Embryonic facial prominence (tissue), 1 donor: Measurements from ENCODE around the gene PHYKPL.

Source experiments
- DNase-seq: peaks from one replicate; pipeline ENCODE4 v3.0.0-alpha.2; 2016; ENCODE audit errors: extremely low spot score

The PHYKPL gene

DNA sequence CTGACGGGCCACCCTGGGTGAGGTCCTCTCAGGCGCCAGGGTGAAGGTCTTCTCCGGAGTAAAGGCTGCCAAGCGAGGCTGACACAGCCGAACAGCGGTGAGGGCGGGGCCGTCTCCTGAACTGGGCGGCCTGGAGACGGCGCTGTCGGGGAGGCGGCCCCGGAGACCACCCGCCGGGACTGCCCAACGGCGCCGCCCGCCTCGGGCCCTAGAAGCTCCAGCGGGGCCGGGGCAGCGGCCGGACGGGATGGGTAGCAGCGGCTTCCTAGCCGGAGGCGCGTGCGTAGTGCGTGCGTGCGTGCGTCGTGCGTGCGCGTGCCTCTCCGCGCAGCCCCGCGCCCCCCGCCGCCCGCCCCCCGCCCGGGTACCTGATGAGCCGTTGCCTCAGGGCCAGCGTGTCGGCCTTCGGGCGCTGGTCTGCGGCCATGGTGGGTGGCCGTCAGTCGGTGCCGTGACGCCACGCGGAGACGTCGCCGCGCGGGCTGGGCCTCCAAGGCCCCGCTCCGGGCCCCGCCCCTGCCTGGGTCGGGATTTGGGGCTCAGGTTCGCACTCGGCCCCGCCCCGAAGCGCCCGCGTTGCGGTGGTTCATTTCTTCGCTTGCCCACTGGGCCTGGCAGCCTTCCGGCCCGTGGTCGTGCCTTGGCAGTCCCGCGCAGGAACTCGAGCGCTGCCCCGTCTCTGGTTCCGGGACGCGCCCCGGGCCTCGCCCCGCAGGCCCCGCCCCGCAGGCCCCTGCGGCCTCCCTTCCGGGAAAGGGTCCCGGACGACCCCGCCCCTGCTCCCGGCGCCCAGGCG, at the start of gene PHYKPL:
Gene PHYKPL (minus strand): TSS at position 679 of the 796 bp plus-strand sequence. CDS start 252 bp downstream, at position 427.
- no peak for DNase-seq

DNA sequence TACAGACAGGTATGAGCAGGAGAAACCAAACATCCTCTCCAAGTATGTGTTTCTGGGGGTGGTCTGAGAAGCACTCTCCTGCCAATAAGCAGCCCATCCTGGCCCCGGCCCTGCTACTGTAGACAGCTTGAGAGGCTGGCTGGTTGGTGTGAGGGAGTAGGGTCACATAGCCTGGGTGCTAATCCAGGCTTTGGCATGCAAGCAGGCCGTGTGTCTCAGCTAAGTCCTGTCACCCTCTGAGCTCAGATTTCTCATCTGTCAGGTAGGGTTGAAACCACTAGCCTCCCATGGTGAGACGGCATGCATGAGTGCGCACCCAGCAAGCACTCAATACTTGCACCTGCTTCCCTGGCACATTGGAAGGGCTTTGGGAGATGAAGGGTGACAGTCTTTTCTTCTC, 49.8 kb upstream of the PHYKPL start:
- no peak for DNase-seq

DNA sequence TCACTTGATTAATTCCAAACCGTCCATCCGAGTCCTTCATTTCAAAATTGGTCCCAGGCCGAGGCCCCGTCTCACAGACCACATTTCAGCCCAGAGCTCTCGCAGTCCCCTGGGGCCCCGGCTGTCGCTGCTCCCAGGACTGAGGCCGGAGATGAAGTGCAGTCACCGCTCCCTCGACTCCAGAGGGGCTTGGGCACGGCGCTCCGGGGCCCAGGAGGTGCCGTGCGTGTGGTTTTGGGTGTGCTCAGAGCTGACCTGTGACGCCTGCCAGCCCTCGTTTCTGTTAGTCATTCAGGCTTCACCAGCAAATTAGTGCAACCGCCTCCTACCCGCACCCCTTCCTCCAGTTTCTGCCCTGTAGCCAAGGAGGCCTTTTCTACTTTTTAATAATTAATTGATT, 48.7 kb upstream of the PHYKPL start:
- no peak for DNase-seq

DNA sequence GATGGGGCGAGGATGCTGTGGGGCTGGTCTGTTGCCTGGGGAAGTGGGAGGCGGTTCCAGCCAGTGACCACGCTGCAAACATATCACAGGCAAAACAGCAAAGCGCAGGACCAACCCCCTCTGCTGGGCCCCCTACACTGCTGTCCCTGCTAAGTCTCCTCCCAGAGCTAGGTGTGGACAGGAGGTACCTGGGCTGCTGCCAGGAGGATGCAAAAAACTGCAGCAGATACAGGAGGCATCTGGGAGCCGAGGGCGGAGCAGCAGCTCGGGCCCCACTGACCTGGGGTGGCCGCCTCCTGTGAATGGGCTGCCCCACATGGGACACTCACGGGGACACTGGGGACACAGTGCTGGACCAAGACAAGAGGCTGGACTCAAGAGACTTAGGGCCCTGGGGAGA, 48.0 kb upstream of the PHYKPL start:
- no peak for DNase-seq

DNA sequence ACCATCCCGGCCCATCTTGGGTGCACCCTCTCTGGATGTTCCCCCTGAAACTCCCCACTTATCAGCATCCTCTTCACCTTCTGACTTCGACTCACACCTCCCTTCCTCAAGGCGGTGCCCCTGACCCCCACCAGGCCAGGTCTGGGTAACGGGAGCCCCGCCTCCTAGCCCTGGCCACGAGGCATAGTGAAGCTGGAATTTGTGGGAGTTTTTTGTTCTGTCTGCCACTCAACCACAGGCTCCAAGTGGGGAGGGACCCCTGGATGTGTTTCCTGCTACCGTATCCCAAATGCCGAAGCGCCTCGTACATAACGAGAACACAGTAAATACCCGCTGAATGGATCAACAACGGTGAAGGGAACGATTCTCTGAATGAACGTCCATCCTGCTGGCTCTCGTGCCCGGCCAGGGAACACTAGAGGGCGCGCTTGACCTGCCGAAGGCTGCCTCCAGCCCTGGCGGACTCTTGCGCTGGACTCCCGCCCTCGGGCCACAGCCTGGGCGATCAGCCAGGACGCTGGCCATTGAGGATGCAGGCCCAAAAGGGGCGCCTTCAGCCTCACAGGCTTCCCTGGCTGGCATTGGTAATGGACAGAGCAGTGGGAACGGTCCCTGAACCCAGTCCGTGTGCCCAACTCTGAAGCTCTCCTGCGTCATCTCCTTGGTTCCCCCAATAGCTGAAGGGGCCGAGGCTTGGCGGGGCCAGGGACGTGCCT, 47.3 kb upstream of the PHYKPL start:
- peak; percentile 20 for DNase-seq

DNA sequence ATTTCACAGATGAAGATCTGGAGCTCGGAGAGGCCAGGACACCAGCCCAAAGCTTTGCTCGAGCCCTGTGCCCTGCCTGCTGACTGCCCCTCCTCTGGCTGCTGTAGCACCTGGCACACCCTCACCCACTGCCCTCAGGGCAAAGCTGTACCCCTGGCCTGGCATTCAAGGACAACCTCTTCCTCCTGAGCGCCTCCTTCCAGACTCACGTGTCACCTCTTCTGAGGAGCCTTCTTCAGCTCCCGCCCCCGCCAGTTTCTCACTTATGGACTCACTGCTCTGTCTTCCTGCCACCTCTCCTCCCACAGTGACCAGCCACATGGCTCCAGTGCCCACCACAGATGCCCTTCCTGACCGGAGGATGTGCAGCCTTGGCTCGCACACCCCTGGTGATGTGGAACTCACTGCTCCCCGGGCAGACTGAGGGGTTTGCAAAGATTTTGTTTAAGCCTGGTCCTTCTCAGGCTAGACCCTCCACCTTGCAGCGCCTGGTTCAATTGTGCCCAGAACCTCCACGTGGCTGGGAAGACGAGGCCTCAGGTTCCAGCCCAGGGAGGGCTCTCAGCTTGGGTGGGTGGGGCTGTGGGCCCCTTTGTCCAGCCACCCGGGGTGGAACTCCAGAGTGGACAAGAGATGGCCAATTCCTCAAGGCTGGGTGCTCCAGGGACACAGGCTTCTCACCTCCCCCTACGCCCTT, 46.6 kb upstream of the PHYKPL start:
- DNase-seq, result no peak

DNA sequence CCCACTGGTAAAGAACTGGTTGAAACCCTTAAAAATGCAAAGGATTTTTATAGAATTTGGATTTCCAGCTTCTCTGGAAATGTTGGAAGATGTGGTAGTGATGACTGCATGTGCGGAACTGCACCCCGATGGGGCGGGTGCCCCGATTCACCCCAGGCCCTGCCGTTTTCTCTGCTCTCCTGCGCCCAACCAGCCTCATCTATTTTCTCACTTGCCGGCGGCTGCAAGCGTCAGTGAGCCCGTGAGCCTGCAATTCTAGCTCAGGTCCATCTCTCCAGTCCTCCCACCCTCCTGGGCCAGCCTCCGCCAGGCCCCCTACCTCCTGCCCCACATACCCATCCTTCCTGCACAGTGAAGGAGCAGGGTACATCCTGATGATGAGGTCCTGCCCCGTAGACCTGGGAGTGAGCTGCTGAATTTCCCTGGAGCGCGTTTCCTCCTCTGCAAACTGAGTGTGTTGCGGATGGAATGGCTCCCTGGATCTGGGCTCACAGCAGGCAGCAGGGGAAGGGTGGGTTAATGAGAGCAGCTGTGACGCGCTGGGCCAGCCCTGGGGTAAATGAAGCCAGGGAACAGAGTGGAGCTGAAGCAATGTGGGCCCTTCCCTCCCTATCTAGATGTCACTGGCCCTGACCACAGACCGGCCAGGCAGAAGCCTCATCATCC, 45.9 kb upstream of the PHYKPL start:
- no peak for DNase-seq

DNA sequence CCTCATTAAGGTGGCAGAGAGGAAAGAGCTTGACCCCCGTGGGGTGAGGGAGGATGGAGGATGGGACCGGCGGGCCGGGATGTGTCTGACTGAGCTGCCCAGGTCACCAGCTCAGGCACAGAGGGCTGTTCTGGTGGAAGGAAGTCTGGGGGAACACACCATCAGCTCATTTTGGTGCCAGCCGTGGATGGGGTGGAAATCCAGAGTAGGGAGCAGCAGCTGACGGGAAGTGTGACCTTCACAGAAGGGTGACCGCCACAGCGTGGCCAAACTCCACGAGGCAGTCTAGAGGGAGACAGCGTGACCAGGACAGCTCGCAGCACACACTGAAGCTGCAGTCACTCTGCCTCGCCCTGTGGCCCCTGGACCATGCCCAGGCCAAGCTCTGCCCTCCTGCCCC, 45.3 kb upstream of the PHYKPL start:
- no peak for DNase-seq

DNA sequence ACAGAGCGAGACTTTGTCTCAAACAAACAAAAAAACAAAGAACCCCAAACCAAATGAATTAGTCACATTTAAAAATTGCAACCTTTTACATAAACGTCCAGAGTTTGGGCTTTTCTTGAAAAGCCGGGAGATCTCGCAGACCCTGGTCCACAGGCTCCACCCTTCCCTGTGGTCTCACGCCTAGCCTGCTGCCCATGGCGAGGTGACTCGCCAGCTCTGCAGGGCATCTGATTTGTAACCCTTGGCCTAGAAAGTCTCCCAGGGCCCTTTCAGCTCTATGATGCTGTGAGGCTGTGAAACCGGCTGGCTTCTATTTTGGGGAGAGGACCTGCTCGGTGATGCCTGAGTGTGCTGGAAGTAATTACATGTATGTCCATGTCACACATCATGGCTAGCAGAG, 44.7 kb upstream of the PHYKPL start:
- no peak for DNase-seq

DNA sequence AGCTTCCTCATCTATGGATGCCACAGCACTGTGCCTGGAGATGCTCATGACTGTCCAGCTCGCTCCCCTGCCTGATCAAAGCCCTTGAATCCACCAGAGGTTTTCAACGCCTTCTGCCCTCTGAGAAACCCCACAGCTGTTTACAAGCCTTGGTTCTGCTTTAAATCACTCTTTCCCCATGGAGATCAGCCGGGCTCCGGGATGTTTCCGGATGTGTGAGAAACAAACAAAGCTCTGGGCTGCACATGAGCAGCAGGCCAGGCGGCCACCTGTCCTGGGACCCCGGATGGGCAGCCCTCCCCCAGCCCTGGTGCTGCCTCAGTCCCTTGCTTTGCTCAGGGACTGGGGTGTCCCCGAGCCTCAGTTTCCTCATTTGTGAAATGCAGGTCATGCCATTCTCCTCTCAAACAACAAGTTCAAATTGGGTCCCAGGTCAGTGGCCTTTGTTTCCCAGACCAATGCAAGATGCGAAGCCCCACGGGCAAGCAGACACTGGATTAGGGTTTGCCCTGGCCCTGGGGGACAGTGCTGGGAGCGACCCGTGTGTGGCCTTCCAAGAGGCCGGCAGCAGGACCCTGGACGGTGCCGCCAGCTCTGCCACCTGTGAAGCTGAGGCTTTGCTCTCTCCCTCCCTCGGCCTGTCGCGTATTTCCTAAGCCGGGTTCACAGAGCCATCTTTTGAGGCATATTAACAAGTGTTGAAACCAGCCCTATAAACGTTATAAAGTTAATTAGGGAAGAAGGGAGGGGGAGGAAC, 42.4 kb upstream of the PHYKPL start:
- DNase-seq, result no peak

DNA sequence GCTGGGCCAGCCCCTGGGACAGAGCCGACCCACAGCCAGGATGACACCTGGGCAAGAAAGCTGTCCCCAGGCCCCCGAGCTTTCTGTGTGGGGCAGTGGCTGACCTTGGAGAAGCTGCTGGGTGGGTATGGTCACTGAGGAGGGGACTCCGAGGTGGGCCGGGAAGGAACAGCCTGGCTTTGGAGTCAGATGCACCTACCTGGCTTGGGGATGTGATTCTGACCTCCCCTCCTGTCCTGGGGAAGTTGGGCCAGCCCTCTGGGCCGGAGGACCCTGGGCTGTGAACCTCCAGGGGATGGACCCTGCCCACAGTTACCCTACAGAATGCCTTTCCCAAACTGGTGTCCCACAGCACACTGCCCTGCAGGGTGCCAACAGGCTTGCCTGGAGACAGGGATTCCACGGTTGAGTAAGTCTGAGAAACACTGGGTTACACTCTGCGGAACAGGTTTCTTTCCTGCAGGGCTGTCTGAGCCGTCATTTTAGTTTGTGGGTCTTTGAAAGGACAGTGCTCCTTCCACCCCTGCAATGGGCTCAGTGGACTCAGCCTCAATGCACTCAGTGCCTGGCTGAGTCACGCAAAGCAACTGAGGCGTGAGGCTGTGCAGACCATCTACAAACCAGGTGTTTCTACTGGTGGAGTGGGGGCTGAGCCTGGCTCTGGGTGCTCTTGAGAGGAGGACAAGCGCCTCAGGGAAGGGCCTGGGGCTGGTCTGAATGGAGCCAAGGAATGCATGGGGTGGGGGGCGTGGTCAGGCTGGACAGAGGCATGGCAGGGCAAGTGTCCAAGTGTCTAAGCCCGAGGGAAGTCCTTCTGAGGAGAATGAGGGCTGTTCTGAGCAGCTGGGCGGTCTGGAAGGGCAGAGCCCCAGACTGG, 41.3 kb upstream of the PHYKPL start:
- no peak for DNase-seq

DNA sequence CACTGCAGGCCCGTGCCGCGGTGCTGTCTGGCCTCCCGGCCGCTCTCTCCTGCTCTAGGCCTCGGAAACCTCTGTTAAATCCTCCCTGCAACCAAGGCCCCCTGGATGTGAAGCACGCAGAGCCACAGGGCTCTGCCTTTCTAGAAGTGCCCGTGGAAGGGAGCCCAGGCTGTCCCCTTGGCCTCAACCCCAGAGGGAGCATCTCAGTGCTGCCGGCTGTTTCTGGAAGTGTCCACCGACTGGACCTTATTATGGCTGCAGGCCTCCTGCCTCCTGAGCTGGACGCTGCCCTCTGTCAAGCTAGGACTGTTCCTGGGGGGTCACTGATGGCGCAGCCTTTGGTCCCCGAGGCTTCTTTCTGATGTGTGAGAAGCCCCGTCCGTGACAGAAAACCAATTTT, 40.4 kb upstream of the PHYKPL start:
- DNase-seq, result no peak

DNA sequence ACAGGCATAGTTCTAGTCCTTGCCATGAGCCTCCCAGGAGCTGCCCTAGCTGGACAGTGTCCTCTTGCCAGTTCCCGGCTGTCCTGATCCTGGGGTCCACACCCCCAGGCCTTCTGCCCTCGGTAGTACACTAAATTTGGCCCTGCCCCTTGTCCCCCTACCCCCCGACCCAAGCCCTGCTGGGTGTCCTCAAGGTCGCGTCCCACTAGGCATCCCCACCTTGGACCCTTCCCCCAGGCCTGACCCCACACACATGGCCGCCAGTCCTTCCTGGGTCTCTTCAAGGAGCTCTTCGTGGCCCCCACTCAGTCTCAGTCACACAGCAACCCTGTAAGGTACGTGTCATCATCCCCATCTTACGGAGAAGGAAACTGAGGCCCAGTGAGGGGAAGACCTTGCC, 40.0 kb upstream of the PHYKPL start:
- DNase-seq, result no peak

DNA sequence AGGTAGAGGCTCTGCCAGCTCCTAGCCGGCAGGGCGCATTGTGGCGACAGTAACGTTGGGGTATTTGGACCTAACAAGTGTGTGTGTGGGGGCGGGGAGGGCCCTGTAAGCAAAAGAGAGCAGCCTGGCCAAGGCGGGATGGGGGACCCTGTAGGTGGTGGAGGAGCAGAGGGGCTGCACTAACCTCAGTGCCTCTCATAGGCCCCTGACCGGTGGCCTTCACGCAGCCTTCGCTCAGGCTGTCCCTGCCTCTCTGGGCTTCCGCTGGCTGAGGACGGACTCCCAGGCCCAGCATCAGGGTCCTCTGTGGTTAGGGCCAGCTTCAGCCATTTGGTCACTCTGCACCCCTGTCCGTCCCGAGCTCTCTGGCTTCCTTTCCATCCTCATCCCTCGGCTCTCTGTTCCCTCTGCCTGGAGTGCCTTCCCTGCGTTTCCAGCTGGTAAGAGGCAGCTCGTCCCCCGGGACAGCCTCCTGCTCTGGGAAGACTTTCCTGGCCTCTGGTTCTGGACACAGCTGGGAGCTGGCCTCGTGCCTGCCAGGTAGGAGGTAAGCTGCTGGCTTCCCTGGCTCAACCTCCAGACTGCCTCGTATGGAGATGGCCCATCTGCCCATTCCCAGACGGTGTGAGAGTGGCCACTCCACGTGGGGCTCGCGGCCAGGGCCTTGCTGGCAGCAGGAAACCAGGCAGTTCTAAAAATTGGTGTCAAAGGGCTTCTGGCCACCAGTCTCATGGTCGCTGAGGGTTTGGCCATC, 39.3 kb upstream of the PHYKPL start:
- no peak for DNase-seq

DNA sequence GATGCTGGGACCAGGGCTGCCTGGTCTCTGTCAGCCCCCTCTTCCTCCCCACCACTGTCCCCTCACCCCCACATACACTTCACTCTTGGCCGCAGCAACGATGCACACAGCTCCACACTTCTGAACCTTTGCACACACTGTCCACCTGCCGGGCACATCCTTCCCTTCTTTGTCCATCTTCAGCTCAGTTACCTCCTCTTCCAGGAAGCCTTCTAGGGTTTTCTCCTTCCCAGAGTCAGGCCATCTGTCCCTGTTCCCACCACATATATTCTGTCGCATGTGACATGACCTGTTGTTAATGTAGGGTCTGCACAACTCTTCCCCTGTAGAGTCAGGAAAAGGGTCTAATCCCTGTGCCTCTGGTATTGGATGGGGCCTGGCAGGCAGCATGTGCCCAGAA, 38.6 kb upstream of the PHYKPL start:
- DNase-seq, result no peak

DNA sequence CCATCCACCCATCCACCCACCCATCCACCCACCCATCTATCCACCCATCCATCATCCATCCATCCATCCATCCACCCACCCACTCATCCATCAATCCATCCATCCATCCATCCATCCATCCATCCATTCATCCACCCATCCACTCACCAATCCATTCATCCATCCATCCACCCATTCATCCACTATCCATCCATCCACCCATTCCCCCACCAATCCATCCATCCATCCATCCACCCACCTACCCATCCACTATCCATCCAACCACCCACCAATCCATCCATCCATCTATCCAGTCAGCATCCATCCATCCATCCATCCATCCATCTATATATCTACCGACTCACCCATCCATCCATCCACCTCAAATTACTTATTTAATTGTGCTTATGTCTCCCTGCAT, 36.9 kb upstream of the PHYKPL start:
- no peak for DNase-seq

DNA sequence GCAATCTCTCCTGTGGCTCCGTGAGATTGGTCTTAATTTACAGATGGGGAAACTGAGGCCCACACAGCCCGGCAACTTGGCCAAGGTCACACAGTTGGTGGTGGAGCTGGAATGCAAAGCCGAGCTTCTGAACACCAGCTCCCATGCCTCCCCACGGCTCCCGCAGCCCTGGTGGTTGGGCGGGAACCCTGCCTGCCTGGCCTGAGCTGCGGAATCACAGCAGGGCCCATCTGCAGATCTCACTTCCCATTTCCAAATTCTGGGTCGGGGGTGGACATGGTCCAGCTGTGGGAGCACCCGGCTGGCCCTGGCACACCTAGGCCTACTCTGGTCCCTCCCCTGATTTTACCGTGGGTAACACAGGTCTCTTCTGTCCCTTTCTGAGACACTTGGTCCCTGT, 35.3 kb upstream of the PHYKPL start:
- no peak for DNase-seq

DNA sequence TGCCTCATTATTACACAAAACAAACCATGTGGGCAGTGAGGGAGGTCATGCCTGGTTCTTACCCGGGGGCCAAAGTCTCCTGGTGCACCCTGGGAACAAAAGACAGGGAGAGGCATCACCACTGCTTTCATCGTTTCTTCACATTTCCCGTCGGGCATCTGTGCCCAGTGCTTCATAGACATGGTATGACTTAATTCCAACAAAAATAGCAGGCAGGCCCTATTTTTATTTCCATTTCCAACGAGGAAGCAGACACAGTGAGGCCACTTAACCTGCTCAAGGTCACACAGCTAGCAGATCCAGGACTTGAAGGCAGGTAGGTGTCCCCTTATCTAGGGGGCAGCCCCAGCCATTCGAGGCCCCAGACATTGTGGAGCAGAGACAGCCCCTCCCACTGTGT, 34.6 kb upstream of the PHYKPL start:
- DNase-seq, result no peak

DNA sequence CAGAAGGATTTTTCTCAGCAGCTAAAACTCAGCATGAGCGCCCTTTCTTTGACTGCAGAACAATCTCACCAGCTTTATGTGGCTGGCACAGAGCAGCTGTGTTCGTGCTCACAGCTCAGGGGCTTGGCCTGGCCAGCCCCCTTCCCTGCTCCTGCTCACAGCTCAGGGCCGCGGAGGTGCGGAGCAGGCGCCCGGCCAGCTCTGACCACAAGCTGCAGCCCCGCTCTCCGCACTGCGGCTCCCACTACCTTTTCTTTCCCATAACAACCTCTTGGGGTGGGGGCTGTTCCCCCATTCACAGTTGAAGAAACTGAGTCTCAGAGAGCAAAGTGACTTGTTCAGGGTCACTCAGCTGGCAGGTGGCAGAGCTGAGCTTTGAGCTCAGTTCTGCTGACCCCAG, 34.0 kb upstream of the PHYKPL start:
- no peak for DNase-seq

DNA sequence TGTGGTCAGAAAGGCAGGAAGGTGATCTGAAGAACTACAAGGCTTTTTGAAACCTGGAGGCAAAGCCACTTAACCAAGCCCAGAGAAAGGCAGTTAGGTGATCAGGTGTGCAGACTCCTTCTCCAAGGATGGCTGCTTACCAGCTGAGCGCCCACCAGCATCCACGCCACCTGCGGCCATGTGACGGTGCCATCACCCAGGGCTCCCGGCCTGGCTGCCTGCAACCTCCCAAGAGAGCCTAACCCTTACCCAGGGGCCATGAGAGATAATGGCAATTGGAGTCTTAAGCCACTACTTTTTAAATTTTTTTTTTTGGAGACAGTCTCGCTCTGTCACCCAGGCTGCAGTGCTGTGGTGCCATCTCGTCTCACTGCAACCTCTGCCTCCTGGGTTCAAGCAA, 33.1 kb upstream of the PHYKPL start:
- no peak for DNase-seq
